Cortex of kidney (tissue), 1 donor: ENCODE measurements around the gene CLDN5.

ENCODE experiments used
- DNase-seq: peaks from one replicate; lab custom pipeline; 2025; lab: John Stamatoyannopoulos, UW

The CLDN5 gene

GRCh38 chr22:19480789-19481188, 43.4 kb downstream of the CLDN5 start:
- no peak for DNase-seq

GRCh38 chr22:19480173-19480568, 44.0 kb downstream of the CLDN5 start:
- no peak for DNase-seq

- DNase-seq, result peak; percentile 43
Measured at GRCh38 chr22:19479355-19480172, 44.6 kb downstream of the CLDN5 start, which contains the start of gene CDC45. TSS of gene CDC45 (plus strand) at chr22:19479920. CDS start at chr22:19479969, 49 bp downstream.

GRCh38 chr22:19478901-19479354, 45.3 kb downstream of the CLDN5 start, which contains the start of gene UFD1:
TSS of gene UFD1 (minus strand) at chr22:19479193. CDS start at chr22:19479085, 108 bp downstream.
- no peak for DNase-seq

GRCh38 chr22:19478045-19478900, 45.9 kb downstream of the CLDN5 start:
- DNase-seq, result no peak

- no peak for DNase-seq
Measured at GRCh38 chr22:19477321-19478044, 46.7 kb downstream of the CLDN5 start.

GRCh38 chr22:19476023-19476422, 48.2 kb downstream of the CLDN5 start:
- DNase-seq, result no peak

- DNase-seq, result no peak
Measured at GRCh38 chr22:19473578-19473977, 50.6 kb downstream of the CLDN5 start.
